ENCODE measurements around the gene ERCC1.

- TF ChIP-seq CTCF (IDR thresholded peaks at IDR 0.05; ENCODE audit: low read depth, low read length, poor library complexity, severe bottlenecking) (no peak), EZH2phosphoT487 (IDR thresholded peaks at IDR 0.05; ENCODE audit: borderline replicate concordance, low read length) (no peak)
Observed at GRCh38 chr19:45446944-45447343, 23.2 kb upstream of the ERCC1 start.

All from DOHH2 (cell line).